WERI-Rb-1 (cell line): ENCODE results near the gene BMP6.
"Not testable (repeated sequence)": the region's sequence is repeated elsewhere in the genome, so short reads cannot be mapped to it uniquely, and the experiment has no call there.

Source experiments
- DNase-seq: peaks from one replicate; pipeline ENCODE4 v3.0.0-alpha.2; 2020
- H3K27ac ChIP-seq: fragments of 250-450 bp; sonication (Bioruptor Pico); 2 replicates; pipeline ENCODE4 v1.5.1; 2020; ENCODE audit warnings: mild to moderate bottlenecking, moderate library complexity
- H3K27me3 ChIP-seq: fragments of 250-450 bp; sonication (Bioruptor Pico); 2 replicates; pipeline ENCODE4 v1.5.1; 2021; ENCODE audit warnings: mild to moderate bottlenecking, low read depth, moderate library complexity; ENCODE audit not compliant: insufficient read depth, severe bottlenecking
- H3K36me3 ChIP-seq: fragments of 250-450 bp; sonication (Bioruptor Pico); 2 replicates; pipeline ENCODE4 v1.5.1; 2020; ENCODE audit warnings: mild to moderate bottlenecking, moderate library complexity
- H3K4me3 ChIP-seq: 2 replicates; pipeline ENCODE4 v1.5.1; 2011; ENCODE audit warnings: low read depth, mild to moderate bottlenecking, control low read depth, low read length
- H3K9me3 ChIP-seq: fragments of 250-450 bp; sonication (Bioruptor Pico); 2 replicates; pipeline ENCODE4 v1.5.1; 2021; ENCODE audit warnings: mild to moderate bottlenecking, moderate library complexity; ENCODE audit not compliant: severe bottlenecking
- CTCF ChIP-seq: IDR thresholded peaks from 2 replicates; pipeline ENCODE4 v1.5.1; 2011; ENCODE audit warnings: low read depth, mild to moderate bottlenecking, control low read depth, inconsistent platforms, low read length

The BMP6 gene

GRCh38 chr6:7811441-7811840, 85.5 kb downstream of the BMP6 start:
- Histone ChIP-seq H3K9me3 (peaks cover 3% of the 10 kb centered on the region), H3K27ac (no peak overlapping the region), H3K4me3 (no peak overlapping the region), H3K27me3 (peaks cover 27% of the 10 kb centered on the region), H3K36me3 (no peaks in the 10 kb centered on the region)
- no peak for DNase-seq
- TF ChIP-seq CTCF: no peak

DNA sequence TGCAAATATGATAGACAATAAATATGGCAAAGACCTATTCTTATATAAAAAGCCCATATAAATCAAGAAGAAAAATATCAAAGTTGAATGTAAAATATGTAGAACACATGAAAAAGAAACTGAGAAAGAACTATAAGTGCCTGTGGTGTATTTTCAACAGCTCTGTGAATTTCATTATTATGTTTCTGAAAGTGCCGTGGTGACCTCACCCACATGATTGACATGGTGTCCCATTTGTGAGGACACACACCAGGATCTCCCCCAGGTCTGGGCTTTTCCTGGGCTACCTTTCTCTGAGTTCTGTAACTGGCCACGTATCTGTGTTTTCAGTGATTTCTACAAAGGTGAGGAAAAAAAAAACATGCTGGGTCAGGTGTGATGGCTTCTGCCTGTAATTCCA, 86.7 kb downstream of the BMP6 start:
- Histone ChIP-seq H3K27me3 (peaks cover 21% of the 10 kb centered on the region), H3K4me3 (no peak overlapping the region), H3K27ac (no peak overlapping the region), H3K36me3 (no peaks in the 10 kb centered on the region), H3K9me3 (peaks cover 3% of the 10 kb centered on the region)
- no peak for TF ChIP-seq CTCF
- no peak for DNase-seq

- Histone ChIP-seq H3K9me3 (peaks cover 3% of the 10 kb centered on the region), H3K4me3 (no peak overlapping the region), H3K27me3 (peaks cover 20% of the 10 kb centered on the region), H3K36me3 (no peaks in the 10 kb centered on the region), H3K27ac (no peak overlapping the region)
- TF ChIP-seq CTCF: no peak
- no peak for DNase-seq
These were observed 87.3 kb downstream of the BMP6 start for GRCh38 chr6:7813193-7813592.

DNA sequence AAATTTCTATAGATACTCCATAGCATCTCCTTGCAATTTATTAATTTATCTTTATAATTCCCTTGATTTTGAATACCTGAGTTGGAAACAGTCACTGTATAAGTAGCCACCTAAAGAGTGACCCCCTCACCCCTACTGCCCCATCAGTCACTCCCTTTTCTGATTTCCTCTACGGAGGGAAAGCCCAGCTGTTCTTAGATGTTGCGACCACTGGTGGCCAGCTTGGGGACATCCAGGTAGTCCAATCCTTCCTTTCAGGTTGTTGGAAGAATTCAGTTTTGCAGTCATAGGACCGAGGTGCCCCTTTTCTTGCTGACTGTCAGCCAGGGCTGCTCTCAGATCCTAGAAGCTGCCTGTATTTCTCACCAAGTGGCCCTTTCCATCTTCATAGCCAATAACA, 87.8 kb downstream of the BMP6 start:
- Histone ChIP-seq H3K4me3 (no peak overlapping the region), H3K27me3 (peaks cover 17% of the 10 kb centered on the region), H3K9me3 (peaks cover 3% of the 10 kb centered on the region), H3K27ac (no peak overlapping the region), H3K36me3 (no peaks in the 10 kb centered on the region)
- no peak for DNase-seq
- TF ChIP-seq CTCF: no peak

DNA sequence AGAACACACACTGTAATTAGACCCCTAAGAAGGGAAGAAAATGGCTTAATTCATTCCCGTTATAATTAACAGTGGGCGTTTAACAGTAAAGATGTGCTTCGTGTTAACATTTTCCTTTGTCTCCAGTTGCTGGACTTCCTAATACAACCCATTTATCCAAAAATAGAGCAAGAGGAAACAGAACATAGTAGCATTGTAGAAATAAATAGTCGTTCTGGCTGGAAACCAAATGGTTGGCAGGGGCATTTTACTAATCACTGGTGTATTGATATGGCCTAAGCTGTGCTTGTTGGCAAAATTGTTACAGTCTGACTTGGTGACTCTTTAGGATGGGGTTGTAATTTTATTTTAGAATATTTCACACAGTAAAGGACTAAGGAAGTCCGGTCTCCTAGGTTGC, 89.8 kb downstream of the BMP6 start:
- Histone ChIP-seq H3K27ac (no peak overlapping the region), H3K27me3 (peaks cover 13% of the 10 kb centered on the region), H3K36me3 (no peaks in the 10 kb centered on the region), H3K9me3 (peaks cover 2% of the 10 kb centered on the region), H3K4me3 (no peak overlapping the region)
- no peak for DNase-seq
- TF ChIP-seq CTCF: no peak

GRCh38 chr6:7817184-7817583, 91.3 kb downstream of the BMP6 start:
- H3K9me3 ChIP-seq, H3K27me3 ChIP-seq, H3K36me3 ChIP-seq, H3K27ac ChIP-seq, H3K4me3 ChIP-seq, DNase-seq: not testable (repeated sequence)
